22Rv1 (cell line): Measurements from ENCODE around the gene EFNB3.

Experiments used
- H3K27ac ChIP-seq: fragments of 450-650 bp; 2 replicates; pipeline ENCODE4 v1.5.1; 2017
- CTCF ChIP-seq: fragments of 450-650 bp; IDR thresholded peaks from 2 replicates; pipeline ENCODE4 v1.5.1; 2017; ENCODE audit warnings: mild to moderate bottlenecking
- ZFX ChIP-seq: fragments of 450-650 bp; IDR thresholded peaks from 2 replicates; pipeline ENCODE4 v1.6.1; 2017; ENCODE audit warnings: antibody characterized with exemption, borderline replicate concordance

EFNB3 gene

DNA sequence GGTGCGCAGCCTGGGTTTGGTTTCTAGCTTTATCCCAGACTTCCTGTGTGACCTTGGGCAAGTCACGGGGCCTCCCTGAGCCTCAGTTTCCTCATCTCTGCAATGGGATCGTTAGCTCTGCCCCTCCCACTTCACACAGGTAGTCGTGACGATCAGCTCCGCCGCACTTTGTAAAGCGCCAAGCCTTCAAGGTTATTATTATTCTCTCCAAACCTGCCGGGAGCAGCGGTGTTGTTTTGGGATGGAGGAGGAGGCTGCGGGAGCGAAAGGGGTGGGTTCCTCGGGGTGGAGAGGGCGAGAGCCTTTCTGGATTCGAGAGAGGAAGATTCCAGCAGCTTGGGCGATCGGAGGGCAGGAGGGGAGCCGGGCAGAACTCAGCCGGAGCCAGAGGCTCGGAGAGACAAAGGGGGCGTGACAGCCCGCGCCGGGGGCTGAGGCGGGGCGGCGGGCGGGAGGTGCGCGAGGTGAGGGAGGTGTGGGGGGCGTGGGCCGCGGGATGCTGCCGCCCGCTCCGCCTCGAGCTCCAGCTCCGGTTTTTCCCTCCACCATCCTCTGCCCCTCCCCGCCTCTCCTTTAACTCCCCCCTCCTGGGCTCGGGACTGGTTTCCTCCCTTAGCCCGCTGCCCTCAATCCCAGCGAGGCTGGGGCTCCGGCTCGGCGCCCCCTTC lies at the start of gene EFNB3:
TSS of gene EFNB3 (plus strand) at position 602 of the 668 bp plus-strand sequence. CDS start 397 bp downstream, outside the sequence.
- TF ChIP-seq ZFX (no peak), CTCF (no peak)
- peak within 1 kb of the TSS; percentile 41 for H3K27ac ChIP-seq

- no peak overlapping the region for H3K27ac ChIP-seq
- no peak for TF ChIP-seq ZFX
- no peak for TF ChIP-seq CTCF
Measured at GRCh38 chr17:7655541-7655840, 49.5 kb upstream of the EFNB3 start.

DNA sequence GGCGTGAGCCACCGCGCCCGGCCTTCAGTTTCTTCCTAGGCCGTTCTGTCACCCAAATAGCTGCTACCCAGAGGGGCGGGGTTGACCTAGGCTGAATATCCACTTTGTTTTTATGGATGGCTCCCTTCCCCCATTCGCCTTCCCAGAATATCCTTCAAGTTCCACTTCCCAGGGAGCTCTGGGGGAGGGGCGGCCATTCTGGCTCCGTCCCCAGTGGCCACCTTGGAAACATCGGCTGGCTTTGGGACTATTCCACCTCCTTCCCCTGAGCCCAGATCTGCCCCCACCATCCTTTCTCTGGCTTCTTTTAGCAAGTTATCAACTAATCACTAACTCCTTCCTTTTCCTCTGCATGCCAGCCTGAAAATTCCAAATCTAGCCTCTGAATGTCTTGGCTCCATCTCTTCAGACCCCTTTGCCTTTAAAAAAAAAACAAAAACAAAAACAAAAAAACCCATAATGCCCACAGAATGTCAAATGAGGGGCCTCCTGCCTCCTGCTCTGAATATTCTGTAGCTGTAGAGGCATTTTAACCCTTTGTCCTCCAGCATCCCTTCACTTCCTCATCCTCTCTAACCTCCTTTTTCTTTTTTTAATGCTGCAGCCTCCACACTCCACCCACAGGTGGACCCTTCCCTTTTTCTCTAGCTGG lies 47.9 kb upstream of the EFNB3 start:
- H3K27ac ChIP-seq, result no peak overlapping the region
- TF ChIP-seq CTCF (no peak), ZFX (no peak)

DNA sequence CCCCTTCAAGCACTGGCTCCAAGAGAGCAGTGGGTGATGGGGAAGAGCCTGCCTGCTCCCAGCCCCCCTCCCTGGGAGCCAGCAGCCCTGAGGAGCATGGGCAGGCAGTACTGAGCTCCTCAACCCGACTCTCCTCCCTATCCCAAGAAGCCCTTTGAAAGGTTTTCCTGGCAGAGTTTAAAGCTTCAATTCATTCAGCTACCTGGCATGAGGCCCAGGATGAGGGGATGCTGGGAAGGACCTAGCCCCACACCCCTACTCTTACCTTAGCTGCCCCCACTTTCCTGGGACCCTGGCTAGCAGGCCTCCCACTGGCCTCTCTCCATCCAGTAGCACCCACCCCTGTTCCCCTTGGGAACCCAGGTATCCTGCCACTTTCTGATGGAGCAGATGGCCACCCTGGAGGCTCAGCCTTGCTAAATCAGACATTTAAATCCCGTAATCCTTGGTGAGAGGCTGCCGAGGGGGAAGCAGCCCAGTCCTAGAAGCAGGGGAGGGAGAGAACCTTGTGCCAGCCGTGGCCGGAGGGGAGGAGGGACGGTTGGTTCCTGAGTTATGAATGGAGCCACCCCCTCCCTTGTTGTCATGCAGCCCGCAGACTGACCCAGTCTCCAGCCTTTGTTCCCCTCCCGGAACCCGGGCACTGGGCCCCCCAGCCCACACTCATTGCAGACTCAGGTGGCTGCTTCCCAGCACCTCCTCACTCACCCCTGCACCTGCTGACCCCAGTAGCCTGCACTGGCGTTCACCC lies 37.2 kb upstream of the EFNB3 start:
- no peak overlapping the region for H3K27ac ChIP-seq
- no peak for TF ChIP-seq ZFX
- no peak for TF ChIP-seq CTCF

DNA sequence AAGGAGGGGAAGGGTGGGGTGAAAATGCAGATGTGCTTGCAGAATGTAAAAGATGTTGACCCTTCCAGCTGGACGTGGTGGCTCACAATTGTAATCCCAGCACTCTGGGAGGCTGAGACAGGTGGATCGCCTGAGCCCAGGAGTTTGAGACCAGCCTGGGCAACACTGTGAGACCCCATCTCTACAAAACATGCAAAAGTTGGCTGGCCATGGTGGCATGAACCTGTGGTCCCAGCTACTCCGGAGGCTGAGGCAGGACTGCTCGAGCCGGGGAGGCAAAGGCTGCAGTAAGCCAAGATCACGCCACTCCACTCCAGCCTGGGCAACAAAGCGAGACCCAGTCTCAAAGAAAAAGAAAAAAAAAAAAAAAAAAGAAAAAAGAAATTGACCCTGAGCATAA lies 36.5 kb upstream of the EFNB3 start:
- H3K27ac ChIP-seq, result no peak overlapping the region
- TF ChIP-seq CTCF (no peak), ZFX (no peak)

GRCh38 chr17:7673239-7673638 lies 31.8 kb upstream of the EFNB3 start:
- no peak for TF ChIP-seq ZFX
- TF ChIP-seq CTCF, result peak; percentile 65
- no peak overlapping the region for H3K27ac ChIP-seq

- no peak overlapping the region for H3K27ac ChIP-seq
- TF ChIP-seq ZFX (no peak), CTCF (no peak)
Measured at GRCh38 chr17:7674934-7675333, 30.1 kb upstream of the EFNB3 start.
